Stimulated activated CD4-positive, alpha-beta T cell treated with anti-CD3 and anti-CD28 coated beads, Interleukin-12 subunit alpha, Interleukin-12 subunit beta, amount 100 ng/mL, for 4 hours (primary cell): Measurements from ENCODE around the gene FIBCD1.
A peak's percentile ranks its signal among the peaks of the same experiment; 100 is the strongest.

Experiments
- DNase-seq: peaks from one replicate; pipeline ENCODE4 v3.0.0-alpha.2; 2020

The FIBCD1 gene

DNA sequence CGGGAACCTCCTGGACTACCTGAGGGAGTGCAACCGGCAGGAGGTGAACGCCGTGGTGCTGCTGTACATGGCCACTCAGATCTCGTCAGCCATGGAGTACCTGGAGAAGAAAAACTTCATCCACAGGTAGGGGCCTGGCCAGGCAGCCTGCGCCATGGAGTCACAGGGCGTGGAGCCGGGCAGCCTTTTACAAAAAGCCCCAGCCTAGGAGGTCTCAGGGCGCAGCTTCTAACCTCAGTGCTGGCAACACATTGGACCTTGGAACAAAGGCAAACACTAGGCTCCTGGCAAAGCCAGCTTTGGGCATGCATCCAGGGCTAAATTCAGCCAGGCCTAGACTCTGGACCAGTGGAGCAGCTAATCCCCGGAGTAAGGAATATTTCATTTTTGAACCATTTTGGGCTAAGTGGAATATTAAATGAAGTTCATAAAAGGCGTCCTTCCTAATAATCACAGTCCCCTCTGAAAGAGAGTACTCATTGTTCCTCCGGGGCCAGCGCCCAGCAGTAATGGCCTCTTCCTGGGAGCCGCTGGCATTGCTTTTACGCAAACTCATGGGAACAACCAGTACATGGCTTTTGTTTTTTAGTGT is 66.0 kb downstream of the FIBCD1 start:
- no peak for DNase-seq

DNA sequence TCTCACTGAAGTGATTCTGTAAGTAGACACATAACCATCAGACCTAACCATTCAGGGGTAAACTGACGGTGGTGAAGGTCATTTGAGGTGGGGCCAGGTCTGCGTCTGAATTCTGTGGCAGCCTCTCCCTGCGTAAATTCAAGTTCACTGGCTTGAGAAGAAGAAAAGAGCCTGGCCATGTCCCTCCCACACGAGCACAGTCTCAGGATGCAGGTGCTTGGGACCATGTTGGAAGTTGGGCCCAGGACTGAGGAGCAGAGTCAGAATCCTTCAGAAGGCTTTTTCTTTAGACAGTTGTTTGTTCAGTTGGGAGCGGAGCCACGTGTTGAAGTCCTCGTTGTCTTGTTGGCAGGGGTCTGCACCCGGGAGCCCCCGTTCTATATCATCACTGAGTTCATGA is 66.5 kb downstream of the FIBCD1 start:
- no peak for DNase-seq

DNA sequence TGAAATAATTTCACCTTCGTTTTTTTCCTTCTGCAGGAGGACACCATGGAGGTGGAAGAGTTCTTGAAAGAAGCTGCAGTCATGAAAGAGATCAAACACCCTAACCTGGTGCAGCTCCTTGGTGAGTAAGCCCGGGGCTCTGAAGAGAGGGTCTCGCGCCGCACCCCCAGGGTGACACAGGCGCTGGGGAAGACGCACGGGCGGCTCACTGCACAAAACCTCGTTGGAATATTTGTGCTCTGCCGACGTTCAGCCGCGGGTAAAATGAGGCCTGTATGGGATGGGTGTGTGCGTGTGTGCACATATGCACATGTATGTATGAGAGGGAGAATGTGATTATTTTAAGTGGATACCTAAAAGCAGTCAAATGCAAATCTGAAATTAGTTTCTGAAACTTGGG is 67.0 kb downstream of the FIBCD1 start:
- no peak for DNase-seq

DNA sequence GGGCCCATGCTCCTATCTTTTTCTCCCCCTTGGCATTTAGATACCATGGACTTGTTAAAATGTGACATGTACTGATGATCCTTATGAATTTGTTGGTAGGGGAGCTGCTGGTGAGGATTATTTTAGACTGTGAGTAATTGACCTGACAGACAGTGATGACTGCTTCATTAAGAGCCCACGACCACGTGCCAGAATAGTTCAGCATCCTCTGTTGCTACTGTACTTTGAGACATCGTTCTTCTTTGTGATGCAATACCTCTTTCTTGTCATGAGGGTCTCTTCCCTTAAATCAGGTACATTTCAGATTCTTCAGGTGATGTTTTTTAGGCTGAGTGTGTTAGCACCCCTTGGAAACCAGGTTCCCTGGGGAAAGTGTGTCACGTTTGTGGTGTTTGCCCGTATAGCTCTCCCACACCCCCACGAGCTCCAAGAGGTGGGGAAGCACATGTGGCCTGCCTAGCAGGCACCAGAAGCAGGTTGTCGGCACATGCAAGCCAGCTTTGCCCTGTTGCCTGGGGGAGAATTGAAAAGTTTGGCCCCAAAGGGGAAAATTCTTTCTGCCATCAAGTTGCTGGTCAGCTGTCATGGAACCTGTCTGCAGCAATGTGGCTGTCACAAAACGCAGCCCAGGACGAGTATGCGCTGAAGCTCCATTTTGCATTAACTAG is 67.5 kb downstream of the FIBCD1 start:
- DNase-seq = no peak

DNA sequence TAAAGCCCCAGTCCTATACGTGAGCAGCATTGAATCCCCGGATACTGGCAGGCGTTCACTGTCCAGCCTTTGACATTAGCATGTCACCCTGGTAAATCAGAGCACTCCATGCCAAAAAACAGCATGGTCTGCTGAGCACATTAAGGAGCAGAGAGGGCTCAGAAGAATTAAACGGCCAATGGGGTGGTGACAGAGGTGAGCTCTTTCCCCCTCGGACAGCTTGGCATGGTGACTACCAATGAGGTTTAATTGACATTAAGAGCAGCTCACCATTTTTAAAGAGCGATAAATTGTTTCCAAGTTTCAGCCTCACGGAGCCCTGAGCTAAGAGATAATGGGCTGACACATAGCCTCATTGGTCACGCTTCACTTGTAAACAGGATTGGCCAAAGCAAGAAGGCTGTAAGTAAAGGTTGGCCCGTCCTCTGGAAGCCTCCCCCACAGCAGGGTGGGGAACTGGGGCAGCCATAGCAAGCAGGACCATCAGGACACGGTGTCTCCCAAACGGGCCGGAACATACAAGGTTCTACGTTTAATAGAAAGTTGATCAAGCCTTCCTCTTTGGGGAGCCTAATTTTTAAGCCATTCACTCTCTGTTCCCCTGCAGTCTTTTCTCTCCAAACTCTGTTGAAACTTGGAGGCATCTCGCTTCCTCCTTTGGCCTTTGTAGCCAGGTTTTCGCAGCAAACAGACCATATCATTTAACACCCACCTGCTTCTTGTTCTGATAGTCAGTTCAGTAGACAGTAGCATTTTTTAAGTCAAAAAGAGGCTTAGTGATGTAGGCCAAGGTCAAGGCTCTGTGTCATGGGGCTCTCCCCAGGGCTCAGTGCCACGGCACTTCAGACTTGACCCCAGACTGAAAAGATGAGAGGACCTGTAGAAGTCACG is 68.3 kb downstream of the FIBCD1 start:
- no peak for DNase-seq

DNA sequence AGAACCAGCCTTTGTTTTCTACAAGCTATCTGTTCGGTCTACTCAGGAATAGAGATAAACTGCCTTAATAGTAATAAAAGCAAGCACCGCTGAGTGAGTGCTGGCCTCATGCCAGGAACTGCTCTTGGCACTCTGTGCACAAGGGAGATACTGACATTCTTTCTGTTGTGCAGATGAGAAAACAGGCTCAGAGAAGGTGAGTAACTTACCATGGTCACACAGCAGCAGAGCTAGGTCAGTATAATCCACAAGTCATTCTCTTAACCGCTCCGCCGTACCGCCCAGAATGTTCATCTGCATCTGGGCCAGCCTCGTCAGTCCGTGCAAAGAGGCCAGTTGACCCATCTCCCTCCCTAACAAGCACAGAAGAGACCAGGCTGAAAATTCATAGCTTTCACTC is 69.8 kb downstream of the FIBCD1 start:
- no peak for DNase-seq

DNA sequence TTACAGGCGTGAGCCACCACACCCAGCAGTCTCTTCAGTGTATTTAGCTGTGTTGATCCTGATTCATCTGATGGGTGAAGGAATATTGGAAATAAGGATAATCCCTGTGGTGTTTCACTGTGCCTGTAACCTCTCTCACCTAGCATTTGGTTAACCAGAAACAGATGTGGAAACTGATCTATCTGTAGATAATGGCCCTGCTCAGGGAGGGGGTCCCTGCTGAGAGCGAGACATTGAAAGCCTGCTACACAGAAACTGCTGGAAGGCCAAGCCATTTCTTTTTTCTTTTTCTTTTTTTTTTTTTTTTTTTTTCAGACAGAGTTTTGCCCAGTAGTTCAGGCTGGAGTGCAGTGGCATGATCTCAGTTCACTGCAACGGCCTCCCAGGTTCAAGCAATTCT is 70.8 kb downstream of the FIBCD1 start:
- DNase-seq = no peak

DNA sequence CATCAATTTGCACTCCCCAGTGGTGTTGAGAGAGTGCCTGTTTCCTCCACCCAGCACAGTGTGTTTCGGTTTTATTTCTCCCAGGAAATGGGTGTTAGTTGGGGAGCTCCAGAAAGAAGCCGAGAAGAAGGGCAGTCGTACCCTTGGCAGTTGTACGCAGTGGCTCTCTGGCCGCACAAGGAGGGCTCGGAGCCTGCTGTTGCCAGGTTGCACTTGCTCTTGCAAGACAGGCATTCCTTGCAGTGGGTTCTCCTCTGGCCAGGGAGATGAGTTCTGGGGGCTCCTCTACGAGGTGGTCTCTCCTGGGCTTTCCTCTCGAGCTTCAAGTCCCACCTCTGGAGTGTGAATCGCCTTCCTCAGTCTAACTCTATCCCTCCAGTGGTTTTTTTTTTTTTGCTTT is 71.5 kb downstream of the FIBCD1 start:
- no peak for DNase-seq

DNA sequence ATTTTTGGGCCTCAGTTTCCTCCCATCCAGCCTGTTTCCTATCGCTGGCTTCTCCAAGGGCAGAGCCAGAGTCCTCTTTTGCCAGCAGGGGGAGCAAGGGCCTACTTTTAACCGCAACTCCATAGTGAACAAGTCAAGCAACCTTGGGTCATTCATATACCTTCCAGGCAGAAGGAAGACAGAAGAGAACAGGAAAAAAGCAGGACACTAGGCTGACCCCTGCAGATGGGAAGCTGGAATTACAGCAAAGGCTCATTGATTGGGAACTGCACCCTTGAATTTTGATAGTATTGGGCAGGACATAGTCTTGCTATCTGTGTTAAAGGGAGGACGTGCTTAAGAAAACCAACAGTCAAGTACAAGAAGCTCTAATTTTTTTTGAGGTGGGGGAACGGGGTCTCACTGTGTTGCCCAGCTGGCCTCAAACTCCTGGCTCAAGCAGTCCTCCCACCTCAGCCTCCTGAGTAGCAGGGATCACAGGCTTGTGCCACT is 72.5 kb downstream of the FIBCD1 start:
- DNase-seq = peak; percentile 42

DNA sequence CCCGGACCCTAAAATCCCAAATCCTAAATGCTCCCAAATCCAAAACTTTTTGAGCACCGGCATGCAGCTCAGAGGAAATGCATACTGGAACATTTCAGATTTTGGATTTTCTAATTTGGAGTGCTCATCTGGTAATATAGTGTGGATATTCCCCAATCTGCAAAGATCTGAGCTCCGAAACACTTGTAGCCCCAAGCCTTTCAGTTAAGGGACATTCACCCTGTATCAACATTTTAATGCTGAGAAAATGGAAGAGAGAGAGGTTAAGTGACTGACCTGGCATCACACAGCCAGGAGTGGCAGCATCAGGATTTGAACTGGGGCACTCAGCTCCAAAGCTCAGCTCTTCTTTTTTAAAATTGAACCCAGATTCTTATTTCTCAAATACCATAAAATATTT is 73.1 kb downstream of the FIBCD1 start:
- no peak for DNase-seq

DNA sequence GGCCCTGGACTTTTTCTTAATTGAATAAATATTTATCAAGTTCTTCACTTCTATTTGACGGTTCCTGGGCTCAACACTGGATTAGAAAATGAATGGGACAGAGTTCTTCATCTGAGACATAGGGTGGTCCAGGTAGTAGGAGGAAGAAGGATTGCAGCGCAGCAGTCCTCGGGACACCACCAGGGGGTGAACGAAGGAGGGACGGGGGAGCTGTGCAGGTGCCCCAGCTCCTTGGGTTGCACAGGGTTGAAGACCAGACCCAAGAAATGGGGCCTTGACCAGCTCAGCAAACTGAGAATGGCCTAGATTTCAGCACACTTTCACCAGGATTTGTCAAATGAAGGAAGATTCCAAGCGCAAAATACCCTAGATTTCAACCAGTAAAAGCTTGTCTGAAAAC is 74.5 kb downstream of the FIBCD1 start:
- no peak for DNase-seq

DNA sequence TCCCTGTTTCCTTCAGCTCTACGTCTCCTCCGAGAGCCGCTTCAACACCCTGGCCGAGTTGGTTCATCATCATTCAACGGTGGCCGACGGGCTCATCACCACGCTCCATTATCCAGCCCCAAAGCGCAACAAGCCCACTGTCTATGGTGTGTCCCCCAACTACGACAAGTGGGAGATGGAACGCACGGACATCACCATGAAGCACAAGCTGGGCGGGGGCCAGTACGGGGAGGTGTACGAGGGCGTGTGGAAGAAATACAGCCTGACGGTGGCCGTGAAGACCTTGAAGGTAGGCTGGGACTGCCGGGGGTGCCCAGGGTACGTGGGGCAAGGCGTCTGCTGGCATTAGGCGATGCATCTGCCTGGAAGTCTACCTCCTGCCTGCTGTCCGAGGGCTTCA is 76.3 kb downstream of the FIBCD1 start:
- no peak for DNase-seq

DNA sequence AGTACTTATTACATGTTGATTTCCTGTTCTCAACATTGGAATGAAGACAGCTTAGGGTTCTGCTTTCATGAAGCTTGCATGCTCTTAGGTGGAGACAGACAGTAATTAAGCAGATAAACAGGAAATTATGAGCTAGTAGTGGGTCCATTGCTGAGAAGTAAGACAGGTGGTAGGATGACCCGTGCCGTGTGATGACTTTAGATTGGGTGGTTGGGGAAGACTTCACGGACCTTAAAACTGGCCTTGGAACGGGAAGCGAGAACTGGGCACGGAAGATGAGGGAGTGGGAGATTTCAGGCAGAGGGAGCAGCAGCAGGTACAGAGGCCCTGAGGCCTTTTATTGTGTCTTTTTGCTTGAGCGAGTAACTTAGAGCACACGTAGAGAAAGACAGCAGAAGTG is 76.8 kb downstream of the FIBCD1 start:
- no peak for DNase-seq

DNA sequence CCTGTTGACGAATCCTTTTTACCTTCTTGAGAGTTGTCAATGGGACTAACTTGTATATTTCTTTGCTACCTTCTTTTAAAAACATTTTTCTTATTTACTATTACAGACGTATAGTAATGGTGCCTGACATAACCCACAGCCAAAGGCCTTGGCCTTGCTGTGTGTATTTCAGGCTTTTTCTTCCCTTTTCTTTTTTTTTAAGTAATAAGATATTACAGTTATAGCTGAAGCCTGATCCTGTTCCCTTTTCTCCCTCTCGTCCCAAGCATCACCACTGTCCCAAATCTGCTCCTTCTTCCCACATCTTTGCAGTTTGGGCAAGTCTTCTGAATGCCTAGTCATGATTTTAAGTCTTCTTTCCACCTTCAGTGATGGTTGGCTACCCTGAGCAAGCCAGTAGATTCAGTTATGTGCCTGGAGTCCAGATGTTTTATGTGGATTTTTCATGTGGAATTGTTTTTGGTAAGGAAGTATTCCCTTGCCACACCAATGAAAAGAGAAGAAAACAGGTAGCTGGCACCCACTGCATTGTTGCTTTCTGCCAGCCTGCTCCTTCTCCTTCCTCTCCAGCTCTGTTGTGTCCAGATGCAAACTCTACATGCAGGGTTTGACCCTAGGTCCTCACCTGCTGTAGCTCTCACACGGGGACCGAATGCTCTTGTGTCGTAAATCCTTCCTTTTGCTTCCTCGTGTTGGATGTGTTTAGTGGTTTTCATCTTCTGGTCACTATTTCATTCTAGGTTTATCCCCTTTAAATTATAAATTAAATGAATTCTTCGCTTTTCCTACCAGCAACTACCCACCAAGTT is 77.5 kb downstream of the FIBCD1 start:
- DNase-seq = no peak

DNA sequence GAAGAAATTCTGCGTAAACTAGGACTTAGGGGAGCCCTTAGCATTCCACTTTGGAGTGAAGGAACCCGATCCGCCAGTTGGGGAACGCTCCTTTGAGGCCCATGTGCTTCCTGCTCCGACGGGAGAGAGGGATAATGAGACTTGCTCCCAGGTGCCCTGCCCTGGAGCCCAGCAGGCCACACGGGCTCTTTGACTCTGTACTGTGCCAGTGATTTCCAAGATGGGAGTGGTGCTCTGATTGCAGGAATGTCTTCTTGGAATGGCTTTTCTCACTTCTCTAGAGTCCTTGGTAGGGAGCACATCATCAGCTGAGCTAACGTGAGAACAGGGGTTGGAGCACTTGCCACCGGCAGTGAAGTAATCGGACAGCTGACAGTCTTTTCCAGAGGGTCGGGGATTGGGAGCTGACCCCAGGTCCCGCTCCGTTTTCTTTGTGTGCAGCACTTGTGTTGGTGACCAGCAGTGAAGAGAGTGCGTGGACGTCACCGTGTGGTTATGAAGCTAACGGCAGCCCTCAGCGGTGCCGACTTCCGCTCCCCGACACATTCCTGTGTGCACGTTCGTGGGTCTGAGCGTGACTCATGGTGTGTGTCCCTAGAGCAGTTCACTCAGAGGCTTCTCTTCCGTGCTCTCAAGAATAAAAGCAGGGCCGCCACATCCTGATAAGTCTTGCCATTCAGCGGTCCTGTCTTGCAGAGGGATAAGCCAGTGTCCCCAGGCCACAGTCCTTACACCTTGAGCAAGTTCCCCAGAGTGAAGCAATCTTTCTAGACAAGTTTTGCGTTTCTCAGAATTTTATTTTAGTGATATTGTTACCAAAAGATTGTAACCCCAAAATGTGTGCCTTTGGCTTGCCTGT is 78.4 kb downstream of the FIBCD1 start:
- no peak for DNase-seq

DNA sequence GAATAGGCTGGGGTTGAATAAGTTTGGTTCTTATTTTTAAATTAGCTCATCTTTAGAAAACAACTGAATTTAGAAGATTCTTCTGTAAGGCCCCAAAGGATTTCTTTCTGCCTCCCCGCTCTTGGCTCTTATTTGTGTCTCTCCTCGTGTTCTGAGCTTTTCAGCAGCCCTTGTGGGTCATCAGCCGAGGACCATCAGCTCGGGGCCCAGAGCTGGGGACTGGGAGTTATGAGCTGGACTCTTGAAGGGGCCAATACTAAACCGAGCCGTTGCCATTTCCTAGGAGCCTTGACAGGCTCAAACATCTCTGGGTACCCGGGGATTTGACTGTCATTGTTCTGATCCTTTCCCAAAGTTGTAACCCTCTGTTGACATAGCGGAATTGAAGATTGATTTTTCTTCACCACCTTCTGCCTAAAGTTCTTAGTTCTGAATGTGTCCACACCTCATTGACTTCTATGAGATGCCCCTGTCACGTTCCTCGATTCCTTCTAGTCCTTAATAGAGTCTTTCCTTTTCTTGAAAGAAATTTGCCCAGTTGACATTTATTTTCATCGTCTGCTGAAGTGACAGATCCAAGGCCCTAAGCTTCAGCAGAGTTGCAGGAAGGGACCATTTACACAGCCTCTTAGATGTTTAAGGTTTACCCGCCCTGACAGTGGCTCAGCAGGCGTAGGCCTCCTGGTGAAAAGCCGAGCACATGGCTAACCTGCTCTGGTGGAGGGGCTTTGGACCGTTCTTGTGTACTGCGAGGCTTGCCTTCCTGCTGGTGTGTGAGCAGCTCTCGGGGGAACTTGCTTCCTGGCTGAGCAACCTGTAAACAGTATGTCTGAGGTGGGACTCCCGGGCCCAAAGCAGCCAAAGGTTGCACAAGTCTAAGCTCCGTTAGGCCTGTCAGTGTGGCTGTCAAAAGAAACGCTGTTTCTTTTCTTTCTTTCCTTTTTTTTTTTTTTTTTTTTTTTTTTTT is 80.0 kb downstream of the FIBCD1 start:
- no peak for DNase-seq

DNA sequence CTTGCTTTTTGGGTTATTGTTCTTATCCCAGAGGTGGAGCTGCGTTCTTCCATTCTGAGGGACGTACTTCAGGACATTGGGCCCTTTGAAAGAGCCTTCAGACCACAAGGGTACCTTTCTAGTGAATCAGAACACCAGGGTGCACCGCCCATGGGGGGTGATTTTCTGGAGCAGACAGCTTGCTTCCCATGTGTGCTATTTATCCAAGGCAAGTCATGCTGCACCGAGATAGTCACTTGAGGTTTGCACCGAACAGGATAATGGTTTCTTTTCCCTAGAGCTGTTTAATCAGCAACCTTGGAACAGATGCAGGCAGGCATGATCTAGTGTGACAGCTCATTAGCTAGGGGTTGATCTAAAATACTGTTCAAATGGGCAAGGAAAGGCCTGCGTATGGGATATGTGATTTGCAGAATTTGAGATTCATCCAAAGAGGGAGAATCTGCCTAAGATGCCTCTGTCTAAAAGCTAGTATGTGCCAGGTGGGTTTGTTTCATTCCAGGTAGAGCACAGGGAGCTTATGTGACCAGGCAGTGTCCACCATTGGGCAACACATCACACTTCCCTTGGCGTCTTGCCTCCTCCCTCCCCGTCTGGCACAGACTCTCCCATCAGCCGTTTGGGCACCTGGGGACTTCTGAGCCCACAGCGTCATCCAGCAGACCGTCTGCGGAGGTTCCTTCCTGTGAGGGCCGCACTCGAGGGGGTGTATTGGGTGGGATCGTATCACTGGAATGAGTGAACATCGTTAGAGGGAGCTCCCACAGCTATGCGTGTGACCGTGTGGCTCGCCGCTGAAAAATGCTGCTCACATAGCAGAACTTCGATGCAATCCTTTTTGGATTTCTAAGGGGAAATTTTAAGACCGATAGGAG is 80.9 kb downstream of the FIBCD1 start:
- DNase-seq = no peak

DNA sequence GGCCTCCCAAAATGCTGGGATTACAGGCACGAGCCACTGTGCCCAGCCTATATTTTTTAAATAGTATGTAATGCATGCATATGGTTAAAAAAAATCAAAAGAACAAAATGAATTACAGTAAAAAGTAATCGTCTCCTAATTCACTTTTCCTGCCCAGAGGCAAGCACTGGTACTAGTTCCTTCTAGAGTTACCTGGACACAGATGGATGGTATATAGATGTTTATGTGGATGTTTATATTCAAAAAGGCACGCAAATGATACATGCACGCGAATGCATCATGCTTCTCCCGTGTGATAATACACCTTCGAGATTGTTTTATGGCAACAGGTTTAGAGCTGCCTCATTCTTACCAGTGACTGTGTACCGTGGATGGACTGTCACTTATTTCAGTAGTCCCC is 82.6 kb downstream of the FIBCD1 start:
- DNase-seq = no peak

DNA sequence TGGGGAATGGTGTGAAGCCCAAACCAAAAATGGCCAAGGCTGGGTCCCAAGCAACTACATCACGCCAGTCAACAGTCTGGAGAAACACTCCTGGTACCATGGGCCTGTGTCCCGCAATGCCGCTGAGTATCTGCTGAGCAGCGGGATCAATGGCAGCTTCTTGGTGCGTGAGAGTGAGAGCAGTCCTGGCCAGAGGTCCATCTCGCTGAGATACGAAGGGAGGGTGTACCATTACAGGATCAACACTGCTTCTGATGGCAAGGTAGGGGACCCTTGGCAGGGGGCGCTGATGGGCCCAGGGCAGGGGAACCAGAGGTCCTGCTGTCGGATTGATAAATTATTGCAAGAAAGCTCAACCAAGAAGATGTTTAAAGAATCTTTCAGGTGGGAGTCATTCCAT is 84.2 kb downstream of the FIBCD1 start:
- no peak for DNase-seq

DNA sequence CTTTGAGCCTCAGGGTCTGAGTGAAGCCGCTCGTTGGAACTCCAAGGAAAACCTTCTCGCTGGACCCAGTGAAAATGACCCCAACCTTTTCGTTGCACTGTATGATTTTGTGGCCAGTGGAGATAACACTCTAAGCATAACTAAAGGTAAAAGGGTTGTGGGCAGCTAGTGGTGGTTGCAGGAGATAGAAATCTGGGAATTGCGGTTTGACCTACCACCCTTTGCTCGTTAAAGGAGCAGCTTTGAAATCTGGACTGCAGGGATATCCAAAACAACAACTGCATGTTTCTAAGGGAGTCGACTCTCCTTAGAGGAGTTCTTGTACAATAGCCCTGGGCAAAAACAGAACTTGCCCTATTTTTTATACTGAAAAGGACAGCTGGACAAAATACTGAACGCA is 85.0 kb downstream of the FIBCD1 start:
- no peak for DNase-seq
